ENCODE measurements around the gene PRKAA2.

Gene PRKAA2

GRCh38 chr1:56627636-56628039 lies 17.5 kb upstream of the PRKAA2 start:
- no peak for TF ChIP-seq CTCF (IDR thresholded peaks at IDR 0.05)
- H3K4me3 ChIP-seq = no peak overlapping the region
- DNase-seq (ENCODE audit: low spot score) = no peak
- no peak overlapping the region for H3K27ac ChIP-seq

GRCh38 chr1:56630786-56631185 lies 14.3 kb upstream of the PRKAA2 start:
- no peak for TF ChIP-seq CTCF (IDR thresholded peaks at IDR 0.05)
- no peak overlapping the region for H3K27ac ChIP-seq
- no peak overlapping the region for H3K4me3 ChIP-seq
- no peak for DNase-seq (ENCODE audit: low spot score)

GRCh38 chr1:56631901-56632300 lies 13.2 kb upstream of the PRKAA2 start:
- no peak for TF ChIP-seq CTCF (IDR thresholded peaks at IDR 0.05)
- Histone ChIP-seq H3K4me3 (no peak overlapping the region), H3K27ac (no peak overlapping the region)
- DNase-seq (ENCODE audit: low spot score) = no peak

GRCh38 chr1:56634981-56635380 lies 10.1 kb upstream of the PRKAA2 start:
- Histone ChIP-seq H3K27ac (no peak overlapping the region), H3K4me3 (no peak overlapping the region)
- DNase-seq (ENCODE audit: low spot score) = no peak
- TF ChIP-seq CTCF (IDR thresholded peaks at IDR 0.05) = no peak

GRCh38 chr1:56638248-56638647 lies 6.9 kb upstream of the PRKAA2 start:
- Histone ChIP-seq H3K27ac (no peak overlapping the region), H3K4me3 (no peak overlapping the region)
- DNase-seq (ENCODE audit: low spot score) = no peak
- TF ChIP-seq CTCF (IDR thresholded peaks at IDR 0.05) = no peak

- no peak for DNase-seq (ENCODE audit: low spot score)
- no peak for TF ChIP-seq CTCF (IDR thresholded peaks at IDR 0.05)
- H3K4me3 ChIP-seq = no peak overlapping the region
- H3K27ac ChIP-seq = no peak overlapping the region
Measured at GRCh38 chr1:56639211-56639610, 5.9 kb upstream of the PRKAA2 start.

- no peak overlapping the region for H3K27ac ChIP-seq
- no peak for DNase-seq (ENCODE audit: low spot score)
- no peak overlapping the region for H3K4me3 ChIP-seq
- no peak for TF ChIP-seq CTCF (IDR thresholded peaks at IDR 0.05)
Measured at GRCh38 chr1:56643661-56644060, 1.5 kb upstream of the PRKAA2 start.

Measured in coronary artery (tissue), 2 donors.